AG10803 (cell line): ENCODE data around the gene PRKAG2.
A peak's percentile ranks its signal among the peaks of the same experiment; 100 is the strongest.
"Not testable (repeated sequence)": the region's sequence is repeated elsewhere in the genome, so short reads cannot be mapped to it uniquely, and the experiment has no call there.

ENCODE experiments used
- DNase-seq: peaks from one replicate; pipeline ENCODE4 v3.0.0; 2010; ENCODE audit warnings: low read depth
- H3K4me3 ChIP-seq: 2 replicates; pipeline ENCODE4 v1.5.1; 2011; ENCODE audit warnings: mild to moderate bottlenecking, low read length, control low read depth
- TF ChIP-seq, protein P1 (sequence below): conservative IDR thresholded peaks from 2 replicates; pipeline ENCODE4 v1.5.1; 2011; ENCODE audit warnings: mild to moderate bottlenecking, low read length, control low read depth, inconsistent platforms

Gene PRKAG2

DNA sequence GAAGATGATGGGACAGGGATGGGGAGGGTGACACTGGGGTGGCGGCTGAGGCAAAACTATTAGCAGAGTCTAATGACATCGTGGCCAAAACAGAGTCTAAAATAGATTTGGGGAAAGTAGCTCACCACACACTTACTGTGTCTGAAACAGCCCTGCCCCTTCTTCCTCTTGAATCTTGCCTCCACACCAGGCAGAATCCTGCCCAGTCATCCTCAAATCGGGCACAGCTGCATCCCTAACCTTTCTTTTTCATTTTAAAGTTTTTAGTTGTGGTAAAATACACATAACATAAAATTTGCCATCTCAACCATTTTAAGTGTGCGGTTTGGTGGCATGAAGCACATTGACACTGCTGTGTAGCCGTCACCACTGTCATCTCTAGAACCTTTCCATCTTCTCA lies 90.0 kb downstream of the PRKAG2 start:
- H3K4me3 ChIP-seq: no peak overlapping the region
- DNase-seq: no peak
- TF ChIP-seq, protein P1, sequence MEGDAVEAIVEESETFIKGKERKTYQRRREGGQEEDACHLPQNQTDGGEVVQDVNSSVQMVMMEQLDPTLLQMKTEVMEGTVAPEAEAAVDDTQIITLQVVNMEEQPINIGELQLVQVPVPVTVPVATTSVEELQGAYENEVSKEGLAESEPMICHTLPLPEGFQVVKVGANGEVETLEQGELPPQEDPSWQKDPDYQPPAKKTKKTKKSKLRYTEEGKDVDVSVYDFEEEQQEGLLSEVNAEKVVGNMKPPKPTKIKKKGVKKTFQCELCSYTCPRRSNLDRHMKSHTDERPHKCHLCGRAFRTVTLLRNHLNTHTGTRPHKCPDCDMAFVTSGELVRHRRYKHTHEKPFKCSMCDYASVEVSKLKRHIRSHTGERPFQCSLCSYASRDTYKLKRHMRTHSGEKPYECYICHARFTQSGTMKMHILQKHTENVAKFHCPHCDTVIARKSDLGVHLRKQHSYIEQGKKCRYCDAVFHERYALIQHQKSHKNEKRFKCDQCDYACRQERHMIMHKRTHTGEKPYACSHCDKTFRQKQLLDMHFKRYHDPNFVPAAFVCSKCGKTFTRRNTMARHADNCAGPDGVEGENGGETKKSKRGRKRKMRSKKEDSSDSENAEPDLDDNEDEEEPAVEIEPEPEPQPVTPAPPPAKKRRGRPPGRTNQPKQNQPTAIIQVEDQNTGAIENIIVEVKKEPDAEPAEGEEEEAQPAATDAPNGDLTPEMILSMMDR: no peak

DNA sequence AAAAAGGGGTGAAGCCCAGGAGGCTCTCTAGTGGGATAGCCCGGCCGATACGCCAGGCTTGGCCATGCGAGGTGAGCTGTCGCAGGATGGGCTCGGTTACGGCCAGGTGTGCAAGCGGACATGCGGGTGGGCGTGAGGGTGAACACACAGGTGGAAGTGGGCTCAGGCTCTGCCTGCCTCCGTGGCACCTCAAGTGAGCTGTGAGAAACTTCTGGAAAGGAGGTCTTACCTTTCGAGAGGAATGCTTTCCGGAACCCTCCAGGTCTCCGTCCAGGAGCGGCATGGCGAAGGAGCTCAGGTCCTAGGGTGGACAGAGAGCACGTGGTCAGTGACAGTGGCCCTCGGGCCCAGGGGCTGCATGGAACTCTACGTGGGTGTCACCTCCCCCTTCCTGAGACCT lies 90.7 kb downstream of the PRKAG2 start:
- no peak for DNase-seq
- H3K4me3 ChIP-seq: no peak overlapping the region
- TF ChIP-seq, protein P1: no peak

DNA sequence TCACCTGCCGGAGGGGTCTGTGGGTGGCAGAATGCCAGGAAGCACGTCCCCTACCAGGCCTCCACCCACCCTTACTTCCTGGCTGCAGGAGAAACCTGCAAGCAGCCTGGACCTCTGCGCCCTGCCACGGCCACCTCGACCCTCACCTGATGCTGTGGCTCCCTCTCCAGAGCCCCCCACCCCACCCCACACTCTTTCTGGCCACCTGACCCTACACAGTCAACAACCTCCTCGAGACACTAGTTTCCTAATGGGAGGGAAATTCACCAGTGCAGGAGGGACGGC lies 91.3 kb downstream of the PRKAG2 start:
- TF ChIP-seq, protein P1: no peak
- no peak overlapping the region for H3K4me3 ChIP-seq
- no peak for DNase-seq

DNA sequence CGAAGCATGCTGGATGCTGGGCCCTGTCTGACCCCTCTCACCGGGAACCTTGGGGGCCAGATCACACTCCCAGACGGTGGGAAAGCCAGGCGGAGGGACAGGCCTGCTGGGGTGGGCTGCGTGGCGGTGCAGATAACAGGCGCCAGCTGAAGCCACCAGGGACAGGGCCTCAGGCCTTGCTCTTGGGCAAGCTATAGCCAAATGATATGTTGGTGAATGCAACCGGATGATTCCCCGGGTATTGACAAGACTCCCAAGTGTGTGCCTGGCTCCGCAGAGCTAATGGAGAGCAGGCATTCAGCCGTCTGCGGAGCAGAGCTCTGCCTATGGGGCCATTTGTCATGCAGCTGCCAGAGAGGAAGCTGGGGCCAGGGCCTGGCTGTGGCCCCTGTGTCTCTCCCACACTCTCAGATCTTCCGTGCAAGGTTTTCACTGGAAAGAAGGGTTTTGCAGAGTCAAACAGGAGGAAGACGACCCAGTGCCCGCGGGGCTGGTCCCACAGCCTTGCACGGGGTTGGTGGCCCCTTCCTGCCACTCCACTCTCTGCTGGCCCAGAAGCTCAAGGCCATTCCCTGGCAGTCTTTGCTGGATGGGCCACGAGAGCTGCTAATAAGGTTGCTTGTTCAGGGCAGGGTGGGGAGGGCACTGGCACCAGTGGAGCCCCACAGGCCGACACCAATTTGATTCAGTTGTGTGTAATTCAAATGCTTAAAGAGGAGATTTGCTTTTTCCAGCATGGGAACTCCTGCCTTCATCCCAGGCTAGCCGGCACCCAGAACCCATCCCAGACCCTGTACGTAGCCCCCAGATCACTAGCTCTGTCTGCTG lies 91.8 kb downstream of the PRKAG2 start:
- H3K4me3 ChIP-seq: no peak overlapping the region
- TF ChIP-seq, protein P1: no peak
- no peak for DNase-seq

DNA sequence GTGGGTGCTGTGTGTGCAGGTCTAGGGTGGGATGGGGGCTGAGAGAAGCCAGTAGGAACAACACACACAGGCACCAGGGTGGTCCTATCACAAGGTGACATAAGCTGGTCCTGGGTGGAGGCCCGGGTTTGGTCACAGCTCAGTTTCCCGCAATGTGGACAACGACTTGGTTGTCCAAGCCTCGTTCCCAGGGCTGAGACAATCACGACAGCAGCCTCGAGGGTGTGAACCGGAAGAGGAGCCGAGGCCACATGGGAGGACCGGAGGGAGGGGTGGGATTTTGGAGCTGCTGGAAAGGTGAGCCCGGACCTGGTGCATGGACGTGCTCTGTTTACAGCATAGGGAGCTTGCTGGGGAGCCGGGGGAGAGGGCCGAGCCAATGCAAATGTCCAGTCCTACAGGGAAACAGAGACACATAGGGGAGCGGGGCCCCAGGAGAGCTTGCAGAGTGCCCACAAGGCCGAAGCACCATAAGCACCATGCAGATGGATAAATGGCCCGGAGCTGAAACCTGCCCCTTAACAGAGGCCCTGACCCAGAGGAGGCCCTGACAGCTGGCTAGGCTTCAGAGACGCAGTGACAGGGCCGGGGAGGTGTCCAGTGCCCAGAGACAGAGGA lies 92.8 kb downstream of the PRKAG2 start:
- TF ChIP-seq, protein P1: no peak
- DNase-seq: no peak
- H3K4me3 ChIP-seq: no peak overlapping the region

DNA sequence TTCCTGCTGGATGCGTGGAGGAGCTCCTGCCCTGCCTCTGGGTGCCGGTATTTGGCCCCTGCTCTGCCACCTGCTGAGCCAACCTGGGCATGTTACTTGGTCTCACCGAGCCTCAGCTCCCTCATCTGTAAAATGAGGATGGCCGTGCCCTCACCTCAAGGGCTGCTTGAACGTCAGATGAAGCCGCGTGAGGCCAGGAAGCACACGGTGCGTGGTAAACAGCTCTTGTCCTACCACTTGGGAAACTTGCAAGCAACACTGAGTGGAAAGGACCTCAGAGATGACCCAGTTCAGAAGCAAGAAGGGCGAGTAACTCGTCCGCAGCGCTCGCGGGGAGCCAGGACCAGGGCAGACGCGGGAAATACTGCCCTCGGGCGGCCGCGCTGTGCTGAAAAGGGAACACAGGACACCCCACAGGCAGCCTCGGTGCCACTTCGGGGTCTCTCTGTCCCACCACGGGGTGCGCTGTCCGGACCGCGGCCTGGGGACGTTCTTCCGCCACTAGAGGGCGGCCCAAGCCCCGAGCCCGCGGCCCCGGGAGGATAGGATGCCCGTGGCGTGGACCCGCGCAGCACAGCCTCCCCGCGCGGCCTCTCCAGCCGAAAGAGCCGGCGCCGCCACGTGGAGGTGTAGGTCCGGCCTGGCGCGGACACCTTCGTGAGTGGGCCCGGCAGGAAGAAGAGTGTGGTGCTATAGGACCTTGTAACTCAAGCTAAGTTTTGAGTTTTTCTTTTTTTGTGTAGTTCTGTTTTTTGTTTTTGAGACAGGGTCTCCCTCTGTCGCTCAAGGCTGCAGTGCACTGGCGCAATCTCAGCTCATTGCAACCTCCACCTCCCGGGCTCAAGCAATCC lies 94.1 kb downstream of the PRKAG2 start:
- H3K4me3 ChIP-seq: peak overlapping the region; percentile 39
- DNase-seq: peak; percentile 30
- TF ChIP-seq, protein P1: peak; percentile 71

DNA sequence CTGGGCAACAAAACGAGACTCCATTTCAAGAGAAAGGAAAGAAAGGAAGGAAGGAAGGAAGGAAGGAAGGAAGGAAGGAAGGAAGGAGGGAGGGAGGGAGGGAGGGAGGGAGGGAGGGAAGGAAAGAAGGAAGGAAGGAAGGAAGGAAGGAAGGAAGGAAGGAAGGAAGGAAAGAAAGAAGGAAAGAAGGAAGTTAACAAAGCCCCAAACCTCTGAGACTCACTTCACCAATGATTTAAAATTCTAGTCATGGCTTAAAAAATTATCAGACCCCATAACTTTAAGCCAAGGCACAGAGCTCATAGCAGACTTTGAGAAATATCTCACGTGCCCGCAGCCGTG lies 94.7 kb downstream of the PRKAG2 start:
- H3K4me3 ChIP-seq, DNase-seq: not testable (repeated sequence)
